ENCODE data around the gene MCUR1. TPM values are rescaled to one million over a fixed set of nuclear protein-coding genes. Genes with fewer than 3 reads are reported as not detected.

The MCUR1 gene
- total and polyA plus RNA-seq, 10 of the 15 experiments (the other 5 are each of a cell fraction or from before 2014, with no cell fraction given): 4.4 to 43.9 (median 18.3) TPM

GRCh38 chr6:13795041-13795750 lies 19.2 kb downstream of the MCUR1 start (continued):
- TF ChIP-seq ELK1 (IDR thresholded peaks at IDR 0.05; ENCODE audit: low read depth, low read length) (no peak), KLF5 (IDR thresholded peaks at IDR 0.05; ENCODE audit: partially characterized antibody) (no peak), SMC3 (IDR thresholded peaks at IDR 0.05; ENCODE audit: borderline replicate concordance, low read length) (peak; percentile 78), IRF4 (IDR thresholded peaks at IDR 0.05; ENCODE audit: low read depth, low read length) (peak; percentile 75; the same call in 1 of the 2 replicates), RFX5 (IDR thresholded peaks at IDR 0.05; ENCODE audit: low read depth, low read length) (no peak), NR2F1 (conservative IDR thresholded peaks at IDR 0.05) (no peak), NR2C2 (IDR thresholded peaks at IDR 0.05; ENCODE audit: borderline replicate concordance, control insufficient read depth, insufficient read length, low read depth) (no peak), ESRRA (IDR thresholded peaks at IDR 0.05; ENCODE audit: low read length) (peak; percentile 84; the same call in 1 of the 2 replicates), RAD21 (IDR thresholded peaks at IDR 0.05; ENCODE audit: insufficient read depth, low read depth, low read length) (peak; percentile 89), KDM1A (IDR thresholded peaks at IDR 0.05; ENCODE audit: borderline replicate concordance) (no peak), SIX5 (IDR thresholded peaks at IDR 0.05; ENCODE audit: low read depth, low read length, severe bottlenecking) (no peak), IKZF2 (IDR thresholded peaks at IDR 0.05) (0 out of 4 replicates have a peak, but pooled peaks of 1 of the 2 experiments have one; percentile 32), ZBTB40 (IDR thresholded peaks at IDR 0.05; ENCODE audit: borderline replicate concordance) (no peak), SUZ12 (IDR thresholded peaks at IDR 0.05; ENCODE audit: unreplicated experiment) (no peak), YY1 (IDR thresholded peaks at IDR 0.05; ENCODE audit: low read depth, low read length) (peak; percentile 84), ZNF207 (IDR thresholded peaks at IDR 0.05; ENCODE audit: borderline replicate concordance) (0 out of 2 replicates have a peak, but pooled peaks have one; percentile 66), SP1 (IDR thresholded peaks at IDR 0.05; ENCODE audit: low read depth, low read length) (peak; percentile 46), SMARCA5 (IDR thresholded peaks at IDR 0.05) (peak; percentile 98), YBX1 (IDR thresholded peaks at IDR 0.05) (0 out of 2 replicates have a peak, but pooled peaks have one; percentile 33), CBFB (IDR thresholded peaks at IDR 0.05; ENCODE audit: low read depth) (peak; percentile 55; the same call in 1 of the 2 replicates), RELB (IDR thresholded peaks at IDR 0.05; ENCODE audit: low read depth) (peak; percentile 56; the same call in 1 of the 2 replicates)

All from GM12878 (cell line).